Keratinocyte (primary cell): ENCODE data around the gene MMAB. TPM values are rescaled to one million over a fixed set of nuclear protein-coding genes. Genes with fewer than 3 reads are reported as not detected.

ENCODE experiments used
- DNase-seq: peaks from one replicate; pipeline ENCODE4 v3.0.0-alpha.2; 2011; ENCODE audit warnings: low read depth, missing footprints, low spot score
- FAIRE-seq: peaks from 2 replicates; lab custom pipeline; 2011; peaks lifted over from hg19 to GRCh38; lab: Jason Lieb, UNC
- H2AFZ ChIP-seq: 2 replicates; pipeline ENCODE4 v1.6.0; 2012; ENCODE audit warnings: low read length, control low read depth, inconsistent platforms; ENCODE audit not compliant: control insufficient read depth
- H3K27ac ChIP-seq: 2 replicates; pipeline ENCODE4 v1.5.1; 2011; ENCODE audit warnings: low read length; ENCODE audit not compliant: control insufficient read depth, insufficient read depth
- H3K27me3 ChIP-seq: 3 replicates; pipeline ENCODE4 v1.6.0; 2011; ENCODE audit warnings: low read length; ENCODE audit not compliant: control insufficient read depth, insufficient read depth; ENCODE audit errors: extremely low read depth
- H3K36me3 ChIP-seq, 2 experiments: 2 replicates in 1 of 2; 3 replicates in 1 of 2; pipeline ENCODE4 v1.5.1; 2011; ENCODE audit warnings: low read length in 2 of 2, mild to moderate bottlenecking in 1 of 2; ENCODE audit not compliant: control insufficient read depth in 2 of 2, insufficient read depth in 2 of 2; ENCODE audit errors: extremely low read depth in 1 of 2
- H3K4me1 ChIP-seq: 3 replicates; pipeline ENCODE4 v1.5.1; 2011; ENCODE audit warnings: low read length; ENCODE audit not compliant: control insufficient read depth, insufficient read depth; ENCODE audit errors: extremely low read depth
- H3K4me2 ChIP-seq: 3 replicates; pipeline ENCODE4 v1.6.0; 2011; ENCODE audit warnings: low read depth, low read length; ENCODE audit not compliant: control insufficient read depth, insufficient read depth; ENCODE audit errors: extremely low read depth
- H3K4me3 ChIP-seq, 3 experiments: fragments of 200-600 bp in 1 of 3; sonication (generic) in 1 of 3; 2 replicates in 2 of 3; 3 replicates in 1 of 3; pipeline ENCODE4 v1.5.1; 2011 to 2016; ENCODE audit warnings: low read length in 3 of 3, mild to moderate bottlenecking in 3 of 3, control low read depth in 2 of 3, inconsistent platforms in 1 of 3, low read depth in 1 of 3, mixed read lengths in 1 of 3, mixed run types in 1 of 3, moderate library complexity in 1 of 3; ENCODE audit not compliant: control insufficient read depth in 2 of 3, insufficient read depth in 2 of 3; ENCODE audit errors: extremely low read depth in 1 of 3
- H3K79me2 ChIP-seq: 2 replicates; pipeline ENCODE4 v1.6.0; 2012; ENCODE audit warnings: low read length; ENCODE audit not compliant: control insufficient read depth, insufficient read depth
- H3K9ac ChIP-seq: 3 replicates; pipeline ENCODE4 v1.6.0; 2011; ENCODE audit warnings: low read length; ENCODE audit not compliant: control insufficient read depth, insufficient read depth; ENCODE audit errors: extremely low read depth
- H3K9me1 ChIP-seq: 3 replicates; pipeline ENCODE4 v1.6.0; 2011; ENCODE audit warnings: low read length; ENCODE audit not compliant: control insufficient read depth, insufficient read depth; ENCODE audit errors: extremely low read depth
- H3K9me3 ChIP-seq: 2 replicates; pipeline ENCODE4 v1.5.1; 2012; ENCODE audit warnings: low read depth, low read length; ENCODE audit not compliant: control insufficient read depth
- H4K20me1 ChIP-seq: 3 replicates; pipeline ENCODE4 v1.6.0; 2011; ENCODE audit warnings: low read length; ENCODE audit not compliant: control insufficient read depth, insufficient read depth; ENCODE audit errors: extremely low read depth
- EZH2 ChIP-seq: IDR thresholded peaks from one replicate; pipeline ENCODE4 v1.6.1; 2012; ENCODE audit warnings: inconsistent platforms, mild to moderate bottlenecking, low read length, moderate library complexity
- dilution Hi-C: fragments of 300-500 bp; cut with MboI; formaldehyde crosslinking; loops from one replicate; pipeline ENCODE4 v1.7.0; 2020; ENCODE audit warnings: low sequenced_read_pairs; ENCODE audit not compliant: extremely low pct_ligation_motif_present
- polyA plus RNA-seq, 5 experiments: library from polyadenylated mRNA; depleted of rRNA in 3 of 5; stranded (reverse) in 3 of 5; stranded (forward) in 1 of 5; unstranded in 1 of 5; fragments of >200 nt; gene quantifications; 1 replicate in 1 of 5; 2 replicates in 3 of 5; 3 replicates in 1 of 5; pipeline versions ENCODE4 v1.2.1 to v1.2.3, GENCODE V29; 2011 to 2012; ENCODE audit warnings: missing spikeins in 2 of 5, low read depth in 1 of 5, low replicate concordance in 1 of 5
- TF ChIP-seq, protein P1 (sequence below), 3 experiments: IDR thresholded peaks in 1 of 3; conservative IDR thresholded peaks in 1 of 3; optimal IDR thresholded peaks in 1 of 3; 2 replicates in 2 of 3; 3 replicates in 1 of 3; pipeline versions ENCODE3 to v1.5.1; 2011; ENCODE audit warnings: low read length in 3 of 3, mild to moderate bottlenecking in 3 of 3, moderate library complexity in 2 of 3, control low read depth in 1 of 3, inconsistent platforms in 1 of 3; ENCODE audit not compliant: insufficient read depth in 2 of 3; ENCODE audit errors: extremely low read depth in 1 of 3

The MMAB gene
- polyA plus RNA-seq, 1 donor (not counting 4 experiments of a cell fraction or from before 2014, with no cell fraction given), result 30.6 TPM

GRCh38 chr12:109609342-109609741, 36.0 kb upstream of the MMAB start:
- Histone ChIP-seq H3K27ac (no peak overlapping the region), H3K79me2 (no peaks in the 10 kb centered on the region), H3K4me2 (no peak overlapping the region), H3K36me3 (no peaks in the 10 kb centered on the region), H2AFZ (no peak overlapping the region), H3K27me3 (peaks cover 17% of the 10 kb centered on the region), H3K9me3 (no peaks in the 10 kb centered on the region), H3K4me3 (no peak overlapping the region), H4K20me1 (no peaks in the 10 kb centered on the region), H3K9me1 (no peaks in the 10 kb centered on the region), H3K4me1 (no peaks in the 10 kb centered on the region), H3K9ac (no peak overlapping the region)
- TF ChIP-seq, protein P1, sequence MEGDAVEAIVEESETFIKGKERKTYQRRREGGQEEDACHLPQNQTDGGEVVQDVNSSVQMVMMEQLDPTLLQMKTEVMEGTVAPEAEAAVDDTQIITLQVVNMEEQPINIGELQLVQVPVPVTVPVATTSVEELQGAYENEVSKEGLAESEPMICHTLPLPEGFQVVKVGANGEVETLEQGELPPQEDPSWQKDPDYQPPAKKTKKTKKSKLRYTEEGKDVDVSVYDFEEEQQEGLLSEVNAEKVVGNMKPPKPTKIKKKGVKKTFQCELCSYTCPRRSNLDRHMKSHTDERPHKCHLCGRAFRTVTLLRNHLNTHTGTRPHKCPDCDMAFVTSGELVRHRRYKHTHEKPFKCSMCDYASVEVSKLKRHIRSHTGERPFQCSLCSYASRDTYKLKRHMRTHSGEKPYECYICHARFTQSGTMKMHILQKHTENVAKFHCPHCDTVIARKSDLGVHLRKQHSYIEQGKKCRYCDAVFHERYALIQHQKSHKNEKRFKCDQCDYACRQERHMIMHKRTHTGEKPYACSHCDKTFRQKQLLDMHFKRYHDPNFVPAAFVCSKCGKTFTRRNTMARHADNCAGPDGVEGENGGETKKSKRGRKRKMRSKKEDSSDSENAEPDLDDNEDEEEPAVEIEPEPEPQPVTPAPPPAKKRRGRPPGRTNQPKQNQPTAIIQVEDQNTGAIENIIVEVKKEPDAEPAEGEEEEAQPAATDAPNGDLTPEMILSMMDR (optimal IDR thresholded peaks at IDR 0.05 in 1 of 3, IDR thresholded peaks at IDR 0.05 in 1 of 3, conservative IDR thresholded peaks at IDR 0.05 in 1 of 3; ENCODE audit: extremely low read depth in 1 of 3, insufficient read depth in 2 of 3, low read length in 3 of 3), result no peak
- no peak for TF ChIP-seq EZH2
- DNase-seq, result no peak
- FAIRE-seq, result no peak
- dilution Hi-C loops, result no loop called here

GRCh38 chr12:109608793-109609192, 35.5 kb upstream of the MMAB start:
- Histone ChIP-seq H4K20me1 (no peaks in the 10 kb centered on the region), H3K27me3 (peaks cover 15% of the 10 kb centered on the region), H2AFZ (no peak overlapping the region), H3K27ac (no peak overlapping the region), H3K36me3 (no peaks in the 10 kb centered on the region), H3K9me1 (no peaks in the 10 kb centered on the region), H3K4me3 (no peak overlapping the region), H3K9me3 (no peaks in the 10 kb centered on the region), H3K9ac (no peak overlapping the region), H3K79me2 (no peaks in the 10 kb centered on the region), H3K4me1 (no peaks in the 10 kb centered on the region), H3K4me2 (no peak overlapping the region)
- dilution Hi-C loops, result no loop called here
- FAIRE-seq (no peak), DNase-seq (no peak)
- TF ChIP-seq, protein P1 (optimal IDR thresholded peaks at IDR 0.05 in 1 of 3, IDR thresholded peaks at IDR 0.05 in 1 of 3, conservative IDR thresholded peaks at IDR 0.05 in 1 of 3; ENCODE audit: extremely low read depth in 1 of 3, insufficient read depth in 2 of 3, low read length in 3 of 3), result no peak
- TF ChIP-seq EZH2, result no peak
